ENCODE measurements around the gene CYP2S1.

DNA sequence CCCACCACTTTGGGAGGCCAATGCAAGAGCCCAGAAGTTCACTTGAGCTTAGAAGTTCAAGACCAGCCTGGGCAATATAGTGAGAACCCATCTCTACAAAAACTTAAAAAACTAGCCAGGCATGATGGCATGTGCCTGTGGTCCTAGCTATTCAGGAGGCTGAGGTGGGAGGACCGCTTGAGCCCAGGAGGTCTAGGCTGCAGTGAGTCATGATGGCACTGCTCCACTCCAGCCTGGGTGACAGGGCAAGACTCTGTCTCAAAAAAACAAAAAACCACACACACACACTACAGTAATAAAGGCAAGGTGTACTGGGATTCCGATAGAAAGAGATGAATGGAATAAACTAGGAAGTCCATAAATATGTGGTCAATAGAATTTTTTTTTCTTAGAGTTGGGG, 43.2 kb upstream of the CYP2S1 start:
- TF ChIP-seq POLR2A (IDR thresholded peaks at IDR 0.05): no peak
- TF ChIP-seq, protein P1, sequence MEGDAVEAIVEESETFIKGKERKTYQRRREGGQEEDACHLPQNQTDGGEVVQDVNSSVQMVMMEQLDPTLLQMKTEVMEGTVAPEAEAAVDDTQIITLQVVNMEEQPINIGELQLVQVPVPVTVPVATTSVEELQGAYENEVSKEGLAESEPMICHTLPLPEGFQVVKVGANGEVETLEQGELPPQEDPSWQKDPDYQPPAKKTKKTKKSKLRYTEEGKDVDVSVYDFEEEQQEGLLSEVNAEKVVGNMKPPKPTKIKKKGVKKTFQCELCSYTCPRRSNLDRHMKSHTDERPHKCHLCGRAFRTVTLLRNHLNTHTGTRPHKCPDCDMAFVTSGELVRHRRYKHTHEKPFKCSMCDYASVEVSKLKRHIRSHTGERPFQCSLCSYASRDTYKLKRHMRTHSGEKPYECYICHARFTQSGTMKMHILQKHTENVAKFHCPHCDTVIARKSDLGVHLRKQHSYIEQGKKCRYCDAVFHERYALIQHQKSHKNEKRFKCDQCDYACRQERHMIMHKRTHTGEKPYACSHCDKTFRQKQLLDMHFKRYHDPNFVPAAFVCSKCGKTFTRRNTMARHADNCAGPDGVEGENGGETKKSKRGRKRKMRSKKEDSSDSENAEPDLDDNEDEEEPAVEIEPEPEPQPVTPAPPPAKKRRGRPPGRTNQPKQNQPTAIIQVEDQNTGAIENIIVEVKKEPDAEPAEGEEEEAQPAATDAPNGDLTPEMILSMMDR (IDR thresholded peaks at IDR 0.05): no peak
